ENCODE data around the gene ZDHHC4.
A peak's percentile ranks its signal among the peaks of the same experiment; 100 is the strongest.
"Not testable (repeated sequence)": the region's sequence is repeated elsewhere in the genome, so short reads cannot be mapped to it uniquely, and the experiment has no call there.

Gene ZDHHC4

GRCh38 chr7:6562106-6562505 lies 15.1 kb upstream of the ZDHHC4 start:
- no peak for DNase-seq (ENCODE audit: low spot score)

DNA sequence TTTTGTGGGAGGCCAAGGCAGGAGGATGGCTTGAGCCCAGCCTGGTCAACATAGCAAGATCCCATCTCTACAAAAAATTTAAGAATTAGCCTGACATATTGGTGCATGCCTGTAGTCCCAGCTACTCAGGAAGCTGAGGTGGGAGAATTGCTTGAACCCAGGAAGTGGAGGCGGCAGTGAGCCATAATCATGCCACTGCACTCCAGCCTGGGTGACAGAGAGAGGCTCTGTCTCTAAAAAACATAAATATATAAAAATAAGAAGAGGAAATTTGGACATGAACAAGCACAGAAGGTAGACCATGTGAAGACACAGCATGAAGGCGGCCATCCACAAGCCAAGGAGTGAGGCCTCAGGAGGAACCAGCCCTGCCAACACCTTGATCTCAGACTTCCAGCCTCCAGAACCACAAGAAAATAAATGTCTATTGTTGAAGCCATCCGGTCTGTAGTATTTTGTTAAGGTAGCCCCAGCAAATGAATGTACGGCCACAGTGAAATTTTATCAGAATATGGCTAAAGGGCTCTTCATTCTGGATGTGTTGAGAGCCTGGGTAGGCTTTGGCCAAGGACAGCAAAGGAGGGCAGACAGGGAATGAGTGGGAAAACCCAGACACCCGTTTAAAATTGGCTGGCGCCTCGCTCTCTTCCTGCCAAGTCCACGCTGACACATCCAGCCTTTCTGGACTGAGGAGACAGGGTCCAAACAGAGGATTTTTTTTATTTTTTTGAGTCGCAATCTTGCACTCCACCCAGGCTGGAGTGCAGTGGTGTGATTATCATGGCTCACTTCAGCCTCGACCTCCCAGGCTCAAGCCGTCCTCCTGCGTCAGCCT lies 13.1 kb upstream of the ZDHHC4 start:
- no peak for DNase-seq (ENCODE audit: low spot score)

DNA sequence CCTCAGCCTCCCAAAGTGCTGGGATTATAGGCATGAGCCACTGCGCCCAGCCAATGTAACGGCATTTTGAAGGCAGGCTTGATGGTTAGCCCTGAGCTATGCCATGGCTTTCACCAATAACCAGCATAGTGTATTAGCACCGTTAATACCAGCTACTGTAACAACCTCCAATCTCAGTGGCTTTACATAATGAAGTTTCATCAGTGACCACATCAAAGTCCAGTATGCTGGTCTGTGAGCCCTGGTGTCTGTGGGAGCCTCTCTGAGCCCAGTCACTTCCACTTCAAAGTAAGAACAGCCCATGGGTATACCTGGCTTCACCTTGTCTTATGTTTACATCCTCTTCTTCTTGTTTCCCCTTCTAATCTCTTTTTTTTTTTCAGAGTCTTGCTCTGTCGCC lies 11.6 kb upstream of the ZDHHC4 start:
- DNase-seq (ENCODE audit: low spot score), result no peak

- no peak for DNase-seq (ENCODE audit: low spot score)
Observed at GRCh38 chr7:6567886-6568285, 9.4 kb upstream of the ZDHHC4 start.

DNA sequence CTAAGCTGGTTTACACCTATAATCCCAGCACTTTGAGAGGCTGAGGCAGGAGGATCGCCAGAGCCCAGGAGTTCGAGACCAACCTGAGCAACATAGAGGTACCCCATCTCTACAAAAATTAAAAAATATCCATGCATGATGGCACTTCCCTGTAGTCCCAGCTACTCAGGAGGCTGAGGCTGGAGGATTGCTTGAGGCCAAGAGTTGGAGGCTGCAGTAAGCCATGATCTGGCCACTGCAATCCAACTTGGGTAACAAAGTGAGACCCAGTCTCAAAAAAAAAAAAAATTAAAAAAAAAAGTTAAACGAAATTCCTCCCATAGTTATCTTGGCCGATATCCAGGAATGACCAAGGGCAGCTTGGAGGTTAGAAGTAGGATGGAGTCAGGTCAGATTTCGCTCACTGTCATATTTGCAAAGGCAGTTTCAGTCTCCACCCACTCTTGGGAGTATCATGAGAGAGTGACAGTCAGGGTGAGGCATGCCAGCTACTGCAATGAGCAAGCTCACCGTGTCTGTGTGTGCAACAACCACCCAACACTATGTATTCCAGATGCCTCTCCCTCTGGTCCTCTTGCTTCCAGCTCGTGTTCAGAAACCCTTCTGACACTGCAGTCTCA lies 6.0 kb upstream of the ZDHHC4 start:
- DNase-seq (ENCODE audit: low spot score), result no peak

- no peak for DNase-seq (ENCODE audit: low spot score)
Observed at GRCh38 chr7:6575281-6576023, 1.8 kb upstream of the ZDHHC4 start.

- no peak for DNase-seq (ENCODE audit: low spot score)
Observed at GRCh38 chr7:6576024-6576866, 1.0 kb upstream of the ZDHHC4 start.

GRCh38 chr7:6576867-6577368 lies 336 bp upstream of the ZDHHC4 start:
- DNase-seq (ENCODE audit: low spot score), result not testable (repeated sequence)

GRCh38 chr7:6578114-6579084 lies 1.1 kb downstream of the ZDHHC4 start:
- DNase-seq (ENCODE audit: low spot score), result peak; percentile 88

DNA sequence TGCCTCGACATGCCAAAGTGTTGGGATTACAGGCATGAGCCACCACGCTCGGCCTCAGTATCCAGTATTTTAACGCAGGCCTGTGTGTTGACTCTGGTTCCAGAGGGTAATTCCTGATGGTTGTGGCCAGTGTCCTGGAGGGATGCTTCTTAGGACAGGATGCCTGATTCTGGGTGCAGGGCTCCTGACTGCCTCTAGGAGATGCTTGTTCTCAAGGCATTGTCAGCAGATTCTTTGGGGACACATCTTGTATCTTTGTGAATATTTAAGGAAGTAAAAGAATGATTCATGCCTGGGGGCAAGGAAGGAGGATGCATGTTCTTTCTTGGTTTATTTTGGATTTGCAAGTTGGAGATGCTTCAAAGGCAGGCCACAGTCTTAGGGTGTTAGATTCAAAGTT lies 2.2 kb downstream of the ZDHHC4 start:
- no peak for DNase-seq (ENCODE audit: low spot score)

GRCh38 chr7:6585746-6586432 lies 8.6 kb downstream of the ZDHHC4 start:
- not testable (repeated sequence) for DNase-seq (ENCODE audit: low spot score)

GRCh38 chr7:6588566-6588965 lies 11.3 kb downstream of the ZDHHC4 start:
- DNase-seq (ENCODE audit: low spot score), result no peak

DNA sequence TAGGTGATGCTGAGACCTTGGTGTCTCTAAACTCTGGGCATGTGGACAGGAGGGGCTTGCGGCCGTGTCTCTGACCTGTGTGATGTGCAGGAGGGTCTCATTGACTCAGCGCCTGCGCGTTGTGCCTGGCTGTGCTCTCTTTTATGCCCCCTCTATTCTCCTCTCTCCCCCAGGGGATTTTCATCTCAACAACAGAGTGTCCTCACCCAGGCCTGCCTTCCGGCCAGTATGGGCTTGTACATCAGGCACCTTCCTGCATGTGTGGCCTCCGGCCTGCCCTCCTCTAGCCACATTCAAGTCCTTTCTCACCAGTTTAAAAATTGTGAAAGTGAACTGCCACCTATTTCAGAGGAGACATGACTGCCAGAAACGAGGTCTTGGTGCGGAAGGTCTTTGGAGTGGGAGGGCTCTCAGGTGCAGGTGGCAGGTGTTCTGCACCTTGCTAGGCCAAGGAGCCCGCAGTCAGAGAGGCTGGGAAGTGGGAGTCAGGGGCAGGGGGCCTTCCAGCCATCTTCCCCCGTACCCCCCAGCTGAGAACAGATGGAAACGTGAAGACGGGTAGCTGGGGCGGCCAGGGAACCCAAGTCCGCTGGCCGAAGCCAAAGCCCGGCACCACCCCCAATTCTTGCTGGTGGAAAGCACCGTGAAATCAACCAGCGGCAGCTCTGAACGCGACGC lies 12.0 kb downstream of the ZDHHC4 start:
- DNase-seq (ENCODE audit: low spot score), result no peak

DNA sequence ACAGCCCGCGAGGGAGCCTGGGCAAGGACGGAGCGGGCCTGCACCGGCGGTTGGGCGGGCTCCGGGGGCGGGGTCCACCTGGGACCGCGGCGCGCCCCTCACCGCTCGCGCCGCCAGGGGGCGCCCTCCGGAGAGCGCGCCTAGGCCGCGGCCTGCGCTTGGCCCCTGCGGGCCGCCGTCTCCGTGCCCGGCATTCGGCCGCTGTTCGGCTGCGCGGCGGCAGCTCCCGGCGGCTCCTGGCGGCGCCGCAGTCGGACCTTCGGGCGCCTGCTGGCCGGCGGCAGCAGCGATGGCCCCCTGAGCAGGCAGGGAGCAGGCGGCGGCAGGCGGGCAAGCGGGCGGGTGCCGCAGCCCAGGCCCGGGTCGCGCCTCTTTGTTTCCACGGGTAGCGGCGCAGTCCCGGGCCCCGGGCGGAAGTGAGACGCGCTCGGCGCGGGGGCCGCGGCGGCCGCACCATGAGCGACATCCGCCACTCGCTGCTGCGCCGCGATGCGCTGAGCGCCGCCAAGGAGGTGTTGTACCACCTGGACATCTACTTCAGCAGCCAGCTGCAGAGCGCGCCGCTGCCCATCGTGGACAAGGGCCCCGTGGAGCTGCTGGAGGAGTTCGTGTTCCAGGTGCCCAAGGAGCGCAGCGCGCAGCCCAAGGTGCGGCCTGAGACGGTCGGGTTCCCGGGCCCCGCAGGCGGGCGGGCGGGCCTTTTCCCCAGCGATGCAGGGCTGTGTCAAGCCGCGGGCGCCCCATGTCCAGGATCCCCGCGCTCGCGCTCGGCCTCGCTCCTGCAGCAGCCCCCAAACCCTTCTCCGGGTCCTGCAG lies 12.8 kb downstream of the ZDHHC4 start, which contains the start of gene INTS15:
INTS15 (plus strand) TSS at position 193 of the 816 bp plus-strand sequence; CDS start at position 456, 263 bp downstream.
- peak; percentile 87 for DNase-seq (ENCODE audit: low spot score)

- peak; percentile 75 for DNase-seq (ENCODE audit: low spot score)
Observed at GRCh38 chr7:6590645-6591110, 13.4 kb downstream of the ZDHHC4 start.

DNA sequence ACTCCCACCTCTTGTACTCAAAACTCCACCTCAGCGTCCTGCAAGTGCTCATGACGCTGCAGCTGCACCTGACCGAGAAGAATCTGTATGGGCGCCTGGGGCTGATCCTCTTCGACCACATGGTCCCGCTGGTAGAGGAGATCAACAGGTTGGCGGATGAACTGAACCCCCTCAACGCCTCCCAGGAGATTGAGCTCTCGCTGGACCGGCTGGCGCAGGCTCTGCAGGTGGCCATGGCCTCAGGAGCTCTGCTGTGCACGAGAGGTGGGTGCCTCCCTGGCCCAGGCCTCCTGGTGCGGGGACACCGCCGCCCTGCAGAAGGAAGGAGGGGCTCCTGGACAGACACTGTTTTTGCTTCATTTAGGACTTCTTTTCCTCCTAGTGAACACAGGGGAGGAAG lies 22.8 kb downstream of the ZDHHC4 start:
- DNase-seq (ENCODE audit: low spot score), result no peak

DNA sequence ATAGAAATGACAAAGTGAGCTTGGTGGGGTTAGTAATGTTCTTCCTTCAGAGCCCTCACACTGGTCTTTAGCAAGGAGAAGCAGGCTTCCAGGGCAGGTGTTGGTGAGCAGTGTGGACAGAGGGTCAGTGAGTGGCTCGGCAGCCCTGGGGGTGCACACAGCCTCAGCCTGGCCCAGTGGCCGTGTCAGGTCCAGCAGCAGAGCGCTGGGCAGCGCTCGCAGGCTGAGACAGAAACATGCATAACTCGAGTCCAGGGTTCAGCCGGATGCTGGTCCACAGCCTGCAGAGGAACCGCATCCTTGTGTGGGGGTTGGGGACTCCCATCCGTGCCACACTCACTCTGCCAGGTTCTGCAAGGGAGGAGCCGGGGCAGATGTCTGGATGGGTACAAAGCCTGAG lies 27.2 kb downstream of the ZDHHC4 start:
- DNase-seq (ENCODE audit: low spot score), result no peak

GRCh38 chr7:6606866-6607583 lies 29.8 kb downstream of the ZDHHC4 start:
- DNase-seq (ENCODE audit: low spot score), result no peak
